ENCODE measurements around the gene ZDHHC13. TPM values are rescaled to one million over a fixed set of nuclear protein-coding genes. Genes with fewer than 3 reads are reported as not detected.
"Not testable (repeated sequence)": the region's sequence is repeated elsewhere in the genome, so short reads cannot be mapped to it uniquely, and the experiment has no call there.

The ZDHHC13 gene
- total and polyA plus RNA-seq, 3 donors from 2014 or later, result 16.3 to 32.6 (median 17.2) TPM

- Histone ChIP-seq H3K9me3 (no peaks in the 10 kb centered on the region), H3K36me3 (ENCODE audit: low read depth, missing control alignments) (no peaks in the 10 kb centered on the region), H3K27ac (no peak overlapping the region), H3K27me3 (no peaks in the 10 kb centered on the region), H3K4me1 (peaks cover 13% of the 10 kb centered on the region), H3K4me3 (peak overlapping the region; percentile 84 to 93)
- no peak for TF ChIP-seq POLR2A (IDR thresholded peaks at IDR 0.05)
- no peak for TF ChIP-seq CTCF (IDR thresholded peaks at IDR 0.05)
- WGBS, 2 donors, result 4 to 7% methylated on average over 7 of the region's 7 CpGs
- no peak for DNase-seq
- intact Hi-C loops (cut with DNase I; ENCODE audit: low total_unique reads), result no loop called here
Observed at GRCh38 chr11:19117760-19118097, 761 bp downstream of the ZDHHC13 start.

- Histone ChIP-seq H3K9me3 (no peaks in the 10 kb centered on the region), H3K4me1 (peaks cover 10% of the 10 kb centered on the region), H3K27me3 (no peaks in the 10 kb centered on the region), H3K27ac (no peak overlapping the region), H3K36me3 (ENCODE audit: low read depth, missing control alignments) (no peaks in the 10 kb centered on the region), H3K4me3 (no peak overlapping the region)
- TF ChIP-seq POLR2A (IDR thresholded peaks at IDR 0.05) (no peak), CTCF (IDR thresholded peaks at IDR 0.05) (no peak)
- 49 to 65% methylated on average over 2 of the region's 2 CpGs for WGBS, 2 donors
- intact Hi-C loops (cut with DNase I; ENCODE audit: low total_unique reads), result no loop called here
- no peak for DNase-seq
Observed at GRCh38 chr11:19121646-19122045, 4.7 kb downstream of the ZDHHC13 start.

GRCh38 chr11:19122960-19123615, 6.1 kb downstream of the ZDHHC13 start:
- TF ChIP-seq CTCF (IDR thresholded peaks at IDR 0.05), result no peak
- no peak for TF ChIP-seq POLR2A (IDR thresholded peaks at IDR 0.05)
- Histone ChIP-seq H3K9me3 (no peaks in the 10 kb centered on the region), H3K27ac (no peak overlapping the region), H3K27me3 (no peaks in the 10 kb centered on the region), H3K4me1 (peaks cover 4% of the 10 kb centered on the region), H3K36me3 (ENCODE audit: low read depth, missing control alignments) (no peaks in the 10 kb centered on the region), H3K4me3 (no peak overlapping the region)
- DNase-seq, result no peak
- intact Hi-C loops (cut with DNase I; ENCODE audit: low total_unique reads), result no loop called here
- WGBS, 2 donors, result 93 to 95% methylated on average over 7 of the region's 7 CpGs

- H3K4me1 ChIP-seq; DNase-seq; H3K4me3 ChIP-seq; intact Hi-C loops (cut with DNase I; ENCODE audit: low total_unique reads); H3K36me3 ChIP-seq (ENCODE audit: low read depth, missing control alignments); H3K27me3 ChIP-seq; H3K9me3 ChIP-seq; H3K27ac ChIP-seq: not testable (repeated sequence)
- WGBS, 2 donors, result 87 to 92% methylated on average over 4 of the region's 4 CpGs
Observed at GRCh38 chr11:19126562-19127325, 9.8 kb downstream of the ZDHHC13 start.

- H3K27ac ChIP-seq, result no peak overlapping the region
- no peaks in the 10 kb centered on the region for H3K4me1 ChIP-seq
- 88 to 100% methylated on average over 1 of the region's 1 CpG for WGBS, 2 donors
- no peaks in the 10 kb centered on the region for H3K9me3 ChIP-seq
- H3K27me3 ChIP-seq, result no peaks in the 10 kb centered on the region
- intact Hi-C loops (cut with DNase I; ENCODE audit: low total_unique reads), result no loop called here
- DNase-seq, result no peak
- TF ChIP-seq CTCF (IDR thresholded peaks at IDR 0.05), result no peak
- no peak for TF ChIP-seq POLR2A (IDR thresholded peaks at IDR 0.05)
- H3K36me3 ChIP-seq (ENCODE audit: low read depth, missing control alignments), result no peaks in the 10 kb centered on the region
- H3K4me3 ChIP-seq, result no peak overlapping the region
Observed at GRCh38 chr11:19134004-19134403, 17.0 kb downstream of the ZDHHC13 start.

- H3K4me3 ChIP-seq; H3K9me3 ChIP-seq; intact Hi-C loops (cut with DNase I; ENCODE audit: low total_unique reads); DNase-seq; H3K27ac ChIP-seq; H3K27me3 ChIP-seq; H3K4me1 ChIP-seq; H3K36me3 ChIP-seq (ENCODE audit: low read depth, missing control alignments): not testable (repeated sequence)
- WGBS, 2 donors, result 97 to 98% methylated on average over 4 of the region's 4 CpGs
Observed at GRCh38 chr11:19136884-19137283, 19.9 kb downstream of the ZDHHC13 start.

Data from testis (tissue), 3 donors.